HG03280 (cell line): Measurements from ENCODE around the gene TADA3.
A peak's percentile ranks its signal among the peaks of the same experiment; 100 is the strongest.

Experiments used
- ATAC-seq: cut with Tn5 transposase; IDR thresholded peaks from one replicate; pipeline ENCODE4 v1.9.1; 2021; ENCODE audit warnings: mild to moderate bottlenecking, moderate library complexity; ENCODE audit not compliant: unreplicated experiment

Gene TADA3

DNA sequence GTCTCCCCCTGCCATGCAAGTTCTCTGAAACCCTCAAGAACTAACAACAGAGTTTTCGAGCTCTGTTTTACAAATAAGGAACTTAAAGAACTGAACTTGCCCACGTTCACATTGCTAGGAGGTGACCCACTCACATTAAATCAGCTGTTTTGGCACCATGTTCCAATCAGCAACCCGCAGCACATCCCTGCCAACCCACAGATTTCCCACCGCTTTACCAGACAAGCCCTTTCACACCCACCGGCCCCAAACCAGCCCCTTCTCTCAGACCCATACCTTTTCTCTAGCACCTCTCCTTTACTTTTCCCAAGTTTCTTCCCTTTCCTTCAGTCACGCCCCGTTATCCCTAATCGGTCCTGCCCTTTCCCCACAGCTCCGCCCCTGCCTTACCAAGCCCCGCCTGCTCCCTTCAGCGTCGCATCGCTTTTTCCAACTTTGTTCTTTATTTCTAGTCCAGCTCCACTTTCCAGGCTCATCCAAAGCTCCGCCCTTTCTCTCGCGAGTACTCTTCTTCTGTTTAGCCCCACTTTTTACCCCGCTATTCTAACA lies 61.5 kb downstream of the TADA3 start:
- peak; percentile 35 for ATAC-seq
